EH (cell line): ENCODE results near the gene SEMA3A.
A peak's percentile ranks its signal among the peaks of the same experiment; 100 is the strongest.

Experiments
- DNase-seq: peaks from one replicate; pipeline ENCODE4 v3.0.0-alpha.2; 2015; ENCODE audit warnings: low read depth

The SEMA3A gene

DNA sequence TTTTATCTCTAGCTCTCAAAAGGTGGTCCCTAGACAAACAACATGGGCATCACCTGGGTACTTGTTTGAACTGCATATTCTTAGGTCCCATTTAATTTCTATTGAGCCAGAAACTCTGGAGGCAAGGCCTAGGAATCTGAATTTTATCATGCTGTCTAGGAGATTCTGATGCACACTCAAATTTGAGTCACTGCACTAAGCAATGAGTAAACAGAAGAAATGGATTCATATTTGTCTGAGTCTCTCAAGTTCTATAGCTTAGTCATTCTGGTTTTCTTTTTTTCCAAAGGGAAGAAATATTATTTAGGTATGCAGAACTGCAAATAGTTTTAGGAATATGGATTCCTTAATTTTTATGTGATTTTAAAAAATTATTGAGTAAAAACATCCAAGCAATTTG lies 185.5 kb downstream of the SEMA3A start:
- DNase-seq, result peak; percentile 20

DNA sequence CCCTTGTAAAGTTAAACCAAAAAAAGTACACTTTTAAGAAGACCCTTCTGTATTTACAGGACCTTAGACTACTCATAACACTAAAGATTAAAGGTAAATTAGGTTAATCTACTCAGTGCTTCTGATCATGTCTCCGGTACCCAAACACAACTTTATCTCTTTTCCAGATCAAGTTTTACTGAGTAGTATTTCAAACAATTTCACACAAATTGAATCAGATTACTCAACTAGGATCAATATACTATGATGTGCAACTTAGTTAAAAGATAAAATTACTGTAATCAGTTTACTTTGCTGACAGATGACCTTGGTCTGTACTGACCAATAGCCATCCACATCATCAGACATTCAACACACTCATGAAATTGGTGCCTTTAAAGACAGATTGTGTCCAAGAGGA lies 191.4 kb downstream of the SEMA3A start:
- no peak for DNase-seq

DNA sequence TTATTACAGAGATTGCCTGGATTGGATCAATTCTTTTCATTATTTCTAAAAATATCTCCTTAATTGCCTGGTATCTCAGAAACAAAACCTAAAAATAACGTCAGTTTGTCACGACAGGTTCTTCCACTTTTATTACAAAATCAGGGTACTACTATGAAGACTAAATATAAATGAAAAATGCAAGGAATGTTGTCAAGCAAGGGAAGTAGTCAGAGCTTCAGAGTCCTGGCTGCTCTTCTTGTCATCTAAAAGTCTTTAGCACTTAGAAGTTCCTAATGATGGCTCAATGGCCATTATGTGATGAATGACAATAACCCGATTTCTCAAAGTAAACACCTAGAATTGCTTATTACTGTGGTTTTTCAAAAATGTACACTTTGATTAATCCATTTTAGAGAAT lies 192.2 kb downstream of the SEMA3A start:
- DNase-seq, result peak; percentile 54

DNA sequence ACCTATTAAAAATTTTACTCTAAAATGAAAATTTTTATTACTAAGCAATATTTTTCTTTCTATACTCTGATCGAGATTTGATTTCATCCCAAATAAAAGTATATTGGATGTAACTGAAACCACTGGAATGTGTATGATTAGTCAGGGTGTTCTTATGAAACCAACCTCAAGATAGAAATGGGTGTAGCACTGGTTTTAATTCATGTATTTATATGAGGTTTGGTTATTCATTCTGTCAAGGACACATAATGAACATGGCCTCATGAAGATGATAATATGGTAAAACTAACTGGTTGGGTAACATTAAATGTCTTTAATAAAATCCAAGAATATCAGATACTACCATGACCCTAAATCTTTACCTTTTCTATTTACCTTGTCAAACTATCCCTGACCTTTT lies 197.7 kb downstream of the SEMA3A start:
- peak; percentile 9 for DNase-seq

DNA sequence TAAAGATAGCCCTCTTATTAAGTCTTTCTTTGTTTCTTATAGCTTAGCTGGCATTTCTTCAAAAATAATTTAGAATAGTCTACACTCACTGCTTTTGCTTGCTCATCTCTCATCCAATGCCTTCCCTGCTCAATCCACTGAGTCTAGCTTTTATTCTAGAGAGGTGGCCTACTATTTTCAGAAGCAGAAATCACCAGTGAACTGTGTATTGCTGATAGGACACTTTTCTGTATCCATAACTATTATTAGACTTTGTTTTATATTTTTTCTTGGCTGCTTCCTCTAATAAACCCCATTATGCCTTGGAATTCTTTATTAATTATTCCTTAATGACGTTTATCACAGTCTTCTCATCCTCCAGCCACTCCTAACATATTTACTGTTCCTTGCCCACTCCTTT lies 206.8 kb downstream of the SEMA3A start:
- no peak for DNase-seq

DNA sequence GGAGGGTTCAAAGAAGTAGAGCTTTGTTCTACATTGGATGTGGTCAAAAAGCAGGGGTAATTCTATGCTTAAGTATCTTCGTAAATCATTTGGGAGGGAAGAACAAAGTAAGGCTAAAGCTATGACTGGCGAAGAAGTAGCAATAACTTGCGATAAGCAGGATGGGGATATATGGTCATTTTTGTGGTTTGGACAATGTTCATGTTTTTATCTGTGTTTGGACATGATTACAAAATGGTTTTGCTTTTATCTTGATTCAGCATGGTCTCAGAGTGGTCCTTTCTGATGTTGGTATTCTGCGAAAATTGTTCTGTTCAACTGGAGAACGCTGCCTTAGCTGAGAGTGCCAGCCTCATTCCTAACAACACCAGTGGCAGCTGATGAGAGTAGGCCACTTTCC lies 208.8 kb downstream of the SEMA3A start:
- no peak for DNase-seq

DNA sequence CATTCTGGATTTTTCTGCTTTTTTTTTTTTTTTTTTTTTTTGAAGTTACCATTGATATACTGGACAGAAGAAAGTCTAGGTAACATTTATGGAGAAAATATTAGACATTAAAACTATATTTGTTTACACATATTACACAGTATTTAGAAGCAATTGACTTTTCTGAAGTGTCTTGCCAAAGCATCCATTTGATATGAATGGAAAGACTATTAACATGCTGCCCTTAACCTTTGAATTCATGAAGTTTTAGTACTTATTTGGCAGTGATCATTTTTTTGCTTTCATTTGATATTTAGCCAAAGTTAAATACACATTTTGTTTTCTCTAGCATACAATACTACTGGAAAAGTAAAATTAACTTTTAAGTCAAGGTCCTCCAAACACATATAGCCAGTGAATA lies 210.0 kb downstream of the SEMA3A start:
- no peak for DNase-seq

DNA sequence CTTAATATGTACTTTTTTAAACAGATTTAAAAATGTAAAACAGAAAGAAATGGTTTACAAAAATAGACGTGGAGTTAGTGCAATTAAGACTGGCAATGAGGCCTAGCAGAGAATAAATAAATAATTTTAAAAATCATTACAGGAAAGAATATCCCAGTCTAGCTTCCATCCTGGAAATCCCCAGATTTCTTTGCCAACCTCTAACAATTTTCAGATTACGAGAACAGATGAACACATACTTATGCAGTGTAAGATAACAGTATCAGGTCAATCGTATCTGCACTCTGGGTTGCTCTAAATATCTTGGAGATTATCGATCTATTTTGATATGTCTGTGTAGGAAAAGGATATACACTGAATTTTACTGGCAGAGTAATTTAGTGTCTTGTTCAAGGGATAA lies 210.5 kb downstream of the SEMA3A start:
- no peak for DNase-seq

DNA sequence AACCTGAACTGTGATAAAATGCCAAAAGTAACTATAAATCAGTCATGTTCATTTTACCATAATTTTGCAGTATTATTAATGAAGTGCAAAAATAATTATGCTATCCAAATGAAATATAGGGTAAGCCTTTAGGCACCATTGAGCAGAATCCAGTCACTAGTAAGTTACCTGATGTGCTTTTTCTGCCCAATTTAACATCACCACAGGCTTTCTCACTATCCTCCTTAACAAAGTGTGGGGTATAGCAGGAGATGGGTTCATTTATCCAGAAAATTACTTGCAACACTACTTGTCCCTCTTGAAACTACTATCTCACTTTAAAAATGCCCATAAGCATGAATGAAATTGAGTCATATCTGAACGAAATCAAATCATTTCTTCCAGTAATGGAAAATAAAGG lies 211.0 kb downstream of the SEMA3A start:
- DNase-seq, result no peak

DNA sequence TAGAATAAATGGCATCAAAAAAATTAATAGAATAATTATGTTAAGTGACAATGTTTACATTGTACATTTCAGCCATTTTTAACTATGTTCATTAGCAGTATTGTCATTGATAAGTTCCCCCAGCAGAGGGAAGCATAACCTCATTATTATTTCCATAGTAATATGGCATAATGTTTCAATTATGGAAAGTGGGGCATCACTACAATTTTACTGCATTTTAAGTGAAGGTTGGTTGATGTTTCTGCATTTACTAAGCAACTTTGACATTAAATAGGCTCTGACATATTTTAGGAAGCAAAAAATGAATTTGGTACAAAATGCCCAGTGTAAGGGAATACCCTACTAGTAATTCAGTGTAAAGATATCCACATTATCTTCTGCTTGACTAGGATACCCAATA lies 218.3 kb downstream of the SEMA3A start:
- peak; percentile 54 for DNase-seq

DNA sequence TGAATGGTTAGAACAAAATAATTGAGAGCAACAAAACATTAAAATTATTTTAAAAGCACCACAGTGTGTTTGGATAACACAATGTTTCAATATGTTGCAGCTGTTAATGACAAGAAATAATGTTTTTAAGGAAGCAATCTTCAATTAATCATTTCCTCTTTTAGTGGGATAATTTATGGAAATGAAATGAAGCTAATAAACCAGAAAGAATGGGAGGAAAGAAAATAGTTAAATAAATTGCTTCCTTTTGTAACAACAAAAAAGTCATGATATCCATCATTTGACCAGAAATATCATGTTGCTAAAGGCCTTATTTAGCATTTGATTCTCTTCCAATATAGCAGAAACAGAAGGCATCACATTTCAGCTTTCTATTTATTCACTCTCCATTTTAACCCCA lies 224.5 kb downstream of the SEMA3A start:
- DNase-seq, result peak; percentile 10

DNA sequence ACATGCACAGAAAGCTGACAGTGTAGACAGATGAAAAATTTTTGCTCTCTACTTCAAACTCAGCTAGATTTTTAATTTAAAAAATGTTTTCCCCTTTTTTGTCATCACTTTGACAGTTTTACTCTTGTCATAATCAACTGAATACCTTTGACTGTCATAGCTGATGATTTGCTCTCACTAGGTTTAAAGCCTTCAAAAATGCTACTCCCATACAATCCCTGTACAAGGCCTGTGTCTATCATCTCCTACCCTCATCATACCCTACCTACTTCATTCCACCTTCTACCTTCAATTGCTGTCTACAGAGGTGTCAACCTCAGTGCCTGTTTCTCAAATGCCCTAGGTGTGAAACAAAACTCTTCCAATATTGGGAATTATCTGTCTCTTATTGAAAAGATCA lies 230.3 kb downstream of the SEMA3A start:
- DNase-seq, result no peak

DNA sequence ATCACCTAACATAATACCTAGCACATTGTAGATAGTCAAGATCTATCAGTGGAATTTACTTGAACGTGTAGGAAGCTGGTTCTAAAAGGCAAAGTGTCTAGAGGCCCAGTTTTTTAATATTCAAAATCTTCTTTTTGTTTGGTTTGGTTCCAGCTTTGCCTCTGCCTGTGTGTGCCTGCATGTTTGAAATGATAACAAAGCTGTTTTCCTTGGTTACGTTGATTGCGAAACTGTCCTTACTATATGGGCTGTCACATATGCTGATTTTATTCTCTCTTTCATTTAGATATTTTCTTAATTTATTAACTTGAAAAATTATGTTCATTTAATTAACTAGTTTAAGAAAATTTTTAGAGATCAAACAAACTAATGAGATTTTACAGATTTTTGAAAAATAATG lies 237.3 kb downstream of the SEMA3A start:
- peak; percentile 25 for DNase-seq

DNA sequence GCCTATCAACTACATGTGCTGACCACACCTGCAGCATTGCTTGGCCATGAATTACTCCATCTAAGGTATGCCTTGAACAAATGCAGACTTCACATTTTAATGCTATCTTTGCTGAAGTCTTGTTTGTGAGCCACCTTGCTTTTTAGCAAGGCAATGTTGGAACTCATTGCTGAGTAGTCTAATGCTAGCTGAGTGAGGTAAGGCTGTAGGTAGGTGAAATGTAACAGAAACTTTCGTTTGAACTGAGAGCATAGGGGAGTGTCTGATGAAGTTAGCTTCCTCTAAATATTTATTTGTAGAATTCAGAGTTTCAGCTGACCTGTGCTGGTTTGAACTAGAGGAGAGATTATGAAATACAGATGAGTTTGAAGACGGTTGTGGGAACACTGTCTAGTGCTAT lies 238.5 kb downstream of the SEMA3A start:
- no peak for DNase-seq

DNA sequence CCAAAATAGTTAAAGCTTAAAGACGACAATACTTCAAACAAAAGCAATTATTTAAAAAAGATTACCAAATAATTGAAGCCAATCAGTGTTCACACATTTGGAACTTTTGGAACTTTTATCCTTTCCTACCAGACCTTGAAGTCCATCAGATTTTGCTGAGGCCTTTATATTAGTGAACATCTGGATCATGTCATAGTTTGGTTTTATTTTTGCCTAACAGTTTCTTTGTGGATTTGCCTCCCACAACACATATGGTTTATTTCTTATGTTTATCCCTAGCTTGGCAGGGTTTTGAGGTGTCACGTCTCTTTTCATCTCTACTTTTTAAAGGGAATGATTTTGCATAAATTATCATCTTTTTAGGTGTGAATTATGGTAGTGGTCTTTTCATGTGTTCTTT lies 242.4 kb downstream of the SEMA3A start:
- no peak for DNase-seq

DNA sequence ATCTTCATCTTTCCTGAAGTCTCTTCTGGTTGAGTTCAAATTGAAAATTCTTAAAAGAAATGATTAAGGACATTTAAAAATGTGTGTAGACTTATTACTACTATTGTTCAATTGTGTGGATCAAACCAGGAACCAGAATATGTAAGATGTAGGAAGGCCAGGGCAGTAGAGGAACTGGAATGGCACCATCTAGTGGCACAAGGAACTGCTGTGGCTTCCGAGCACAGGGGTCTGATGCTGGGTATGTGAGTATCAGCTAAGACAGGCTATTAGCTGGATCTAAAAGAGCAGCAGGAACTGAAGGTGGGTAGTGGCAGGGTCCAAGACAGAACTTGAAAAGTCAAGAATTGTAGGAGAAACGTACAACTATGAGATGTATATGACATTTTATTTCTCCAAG lies 247.3 kb downstream of the SEMA3A start:
- peak; percentile 7 for DNase-seq

DNA sequence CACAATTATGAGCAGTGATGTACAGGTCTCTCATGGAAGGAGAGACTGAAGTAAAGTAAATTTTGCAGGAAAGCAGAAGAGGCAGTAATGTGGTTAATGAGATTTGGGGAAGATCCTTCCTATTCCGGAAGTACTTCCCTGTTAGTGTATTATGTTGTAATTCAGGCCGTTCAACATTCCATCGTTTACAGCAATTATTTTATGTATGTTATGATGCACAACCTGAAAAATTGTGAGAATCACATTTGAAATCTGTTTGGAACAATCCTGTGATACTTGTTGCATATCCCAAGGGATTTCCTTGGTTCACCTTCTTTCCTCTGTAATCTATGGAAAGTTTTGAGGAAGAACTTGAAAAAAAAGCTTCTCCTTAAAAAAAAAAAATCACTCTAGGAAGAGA lies 247.8 kb downstream of the SEMA3A start:
- no peak for DNase-seq

DNA sequence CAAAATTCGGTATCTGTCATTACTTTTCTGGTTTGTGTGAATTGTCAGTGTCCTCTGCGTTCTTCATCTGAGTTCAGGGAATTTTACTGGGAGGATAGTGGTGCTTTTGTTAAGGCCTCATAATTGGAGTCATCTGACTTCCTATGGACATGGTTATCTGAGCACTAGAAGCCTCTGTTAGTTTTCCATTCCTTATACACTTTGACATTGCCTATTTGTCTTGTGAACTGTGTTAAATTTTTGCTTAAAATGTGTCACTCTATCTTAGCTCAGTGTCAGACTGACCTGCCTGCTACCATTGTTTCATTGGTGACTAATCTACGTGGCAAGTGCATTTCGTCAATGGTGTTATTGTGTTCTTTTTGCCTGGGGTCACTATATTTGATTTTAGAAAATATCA lies 253.3 kb downstream of the SEMA3A start:
- no peak for DNase-seq

DNA sequence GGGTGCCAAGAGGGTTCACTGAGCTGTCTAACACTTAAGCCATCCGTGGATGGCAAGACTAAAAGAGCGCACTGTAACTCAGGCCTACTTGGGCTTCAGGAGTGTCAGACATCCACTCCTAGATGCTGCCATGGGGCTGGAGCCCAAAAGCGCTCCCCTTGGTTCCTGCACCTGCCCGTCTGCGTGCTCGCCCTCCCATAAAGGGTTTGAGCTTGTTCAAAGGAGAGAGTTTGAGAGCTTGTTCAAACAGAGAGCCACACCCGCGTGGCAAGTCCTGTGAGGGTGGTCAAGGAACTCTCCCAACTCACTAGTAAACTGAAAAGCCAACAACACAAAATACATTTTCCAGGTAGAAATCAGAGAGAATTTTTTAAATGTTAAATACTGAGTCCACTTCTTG lies 256.7 kb downstream of the SEMA3A start:
- no peak for DNase-seq

DNA sequence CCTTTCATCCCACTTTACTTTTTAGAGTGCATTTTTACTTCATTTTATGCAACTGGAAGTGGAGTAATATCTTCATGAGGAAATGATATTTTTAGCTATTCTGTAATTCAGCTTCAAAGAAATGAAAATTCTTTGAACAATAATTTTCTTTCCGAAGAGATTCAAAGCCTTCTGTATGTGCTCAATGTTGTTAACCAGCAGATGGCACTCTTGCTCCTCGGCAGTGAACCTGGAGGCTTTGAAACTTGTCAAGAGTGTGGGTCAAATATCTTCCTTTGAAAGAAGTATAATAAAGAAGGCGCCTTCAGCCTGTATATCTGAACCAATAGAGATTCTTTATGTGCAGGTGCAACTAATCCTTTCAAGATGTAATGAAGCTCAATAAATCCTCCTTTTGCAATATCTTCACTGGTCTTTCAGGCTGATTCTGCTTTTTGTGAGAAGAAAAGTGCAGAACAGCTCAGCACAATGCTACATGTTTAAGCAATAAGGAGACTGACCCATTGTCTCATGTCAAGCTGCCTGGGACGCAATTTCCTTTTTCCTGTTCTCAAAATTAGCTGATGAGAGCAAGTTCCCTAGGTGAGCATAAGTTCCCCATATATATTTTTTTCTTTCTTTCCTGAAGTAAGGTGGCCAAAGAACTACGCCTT lies 258.4 kb downstream of the SEMA3A start:
- peak; percentile 73 for DNase-seq

DNA sequence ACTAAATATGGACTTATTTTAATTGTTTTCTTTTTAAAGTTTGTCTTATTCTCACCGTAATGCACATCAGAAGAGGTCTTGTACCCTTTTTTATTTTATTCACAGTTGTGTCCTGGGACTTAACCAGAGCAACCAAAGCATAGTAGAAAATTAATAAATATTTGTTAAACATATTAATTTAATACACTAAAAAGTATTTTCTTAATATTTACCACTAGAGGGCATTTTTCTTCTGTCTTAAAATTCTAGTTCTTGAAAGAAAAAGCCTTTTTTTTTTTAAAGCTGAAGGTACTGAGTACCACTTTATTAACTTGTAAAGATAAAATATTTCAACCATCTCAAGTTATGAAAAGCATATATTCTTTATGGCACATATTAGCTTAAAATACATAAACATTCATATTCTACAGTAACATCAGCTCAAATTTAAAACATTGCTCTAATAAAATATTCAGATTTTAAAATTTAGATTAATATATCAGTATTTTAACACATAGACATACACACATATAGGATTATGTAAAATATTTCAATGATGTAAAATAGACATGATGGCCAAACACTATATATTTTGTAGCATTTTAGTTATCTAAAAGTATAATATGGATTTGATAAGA lies 260.4 kb downstream of the SEMA3A start:
- DNase-seq, result peak; percentile 1

DNA sequence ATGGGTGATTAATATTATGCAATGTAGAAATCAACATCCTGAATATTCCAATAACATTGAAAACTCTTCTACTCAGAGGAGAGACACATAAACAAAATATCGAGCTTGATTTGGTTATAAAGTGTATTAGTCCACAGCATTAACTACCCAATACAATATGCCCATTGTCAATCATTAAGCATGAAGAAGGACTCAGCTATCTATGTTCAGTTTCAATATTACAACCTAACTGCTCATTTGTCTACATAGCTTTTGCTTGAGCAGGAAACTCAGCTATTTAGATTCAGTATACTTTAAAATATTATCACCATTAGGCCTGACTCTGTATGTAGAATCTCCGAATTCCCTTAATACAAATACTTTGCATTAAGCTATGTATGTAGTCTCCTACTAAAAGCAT lies 262.6 kb downstream of the SEMA3A start:
- no peak for DNase-seq

DNA sequence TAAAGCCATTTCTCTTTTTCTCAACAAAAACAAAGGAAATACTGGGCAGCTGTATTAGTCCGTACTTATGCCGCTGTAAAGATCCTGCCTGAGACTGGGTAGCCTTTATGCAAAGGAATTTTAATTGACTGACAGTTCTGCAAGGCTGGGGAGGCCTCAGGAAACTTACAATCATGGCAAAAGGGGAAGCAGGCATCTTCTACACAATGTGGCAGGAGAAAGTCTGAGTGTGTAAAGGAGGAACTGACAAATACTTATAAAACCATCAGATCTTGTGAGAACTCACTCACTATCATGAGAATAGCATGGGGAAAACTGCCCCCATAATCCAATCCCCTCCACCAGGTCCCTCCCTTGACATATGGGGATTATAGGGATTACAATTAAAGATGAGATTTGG lies 264.3 kb downstream of the SEMA3A start:
- DNase-seq, result no peak

DNA sequence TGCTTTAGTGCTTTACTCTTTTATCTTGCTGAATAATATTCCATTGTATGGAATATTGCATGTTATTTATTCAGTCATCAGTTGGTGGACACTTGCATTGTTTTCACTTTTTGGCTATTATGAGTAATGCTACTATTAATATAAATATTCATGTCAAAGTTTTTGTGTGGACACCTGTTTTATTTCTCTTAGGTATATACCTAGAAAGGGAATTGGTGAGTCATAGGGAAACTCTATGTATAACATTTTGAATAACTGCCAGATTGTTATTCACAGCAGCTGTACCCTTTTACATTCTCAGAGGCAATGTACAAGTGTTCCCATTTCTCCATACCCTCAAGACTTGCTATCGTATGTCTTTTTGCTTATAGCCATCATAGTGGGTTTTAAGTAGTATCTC lies 268.7 kb downstream of the SEMA3A start:
- DNase-seq, result no peak
